ENCODE results near the gene ENDOV. TPM values are rescaled to one million over a fixed set of nuclear protein-coding genes. Genes with fewer than 3 reads are reported as not detected.

Gene ENDOV
- total and polyA plus RNA-seq, 4 donors, result 5.7 to 11.9 (median 8.3) TPM

GRCh38 chr17:80418589-80418988 lies 3.6 kb downstream of the ENDOV start:
- WGBS, result 92% methylated on average over 11 of the region's 11 CpGs
- Histone ChIP-seq H3K9ac (ENCODE audit: low read depth in 1 of 2, low read length in 2 of 2) (no peak overlapping the region), H3K4me1 (ENCODE audit: control insufficient read depth in 4 of 4, insufficient read depth in 4 of 4, low read length in 3 of 4) (peaks cover 12 to 29% (median 24%) of the 10 kb centered on the region in 4 donors), H3K4me3 (ENCODE audit: low read depth in 1 of 3, low read length in 3 of 3) (no peak overlapping the region), H3K27ac (ENCODE audit: low read depth in 1 of 2, low read length in 2 of 2) (no peak overlapping the region), H3K27me3 (ENCODE audit: control insufficient read depth in 4 of 4, insufficient read depth in 4 of 4, low read length in 3 of 4) (no peaks in the 10 kb centered on the region), H3K9me3 (ENCODE audit: control insufficient read depth in 4 of 4, low read length in 3 of 4) (no peaks in the 10 kb centered on the region), H3K36me3 (ENCODE audit: control insufficient read depth in 4 of 4, insufficient read depth in 3 of 4, low read depth in 1 of 4, low read length in 3 of 4) (peaks cover 0 to 12% (median 0%) of the 10 kb centered on the region in 4 donors)
- no peak for DNase-seq (ENCODE audit: low spot score)
- no peak for TF ChIP-seq CTCF (IDR thresholded peaks at IDR 0.05; ENCODE audit: low read depth, low read length, missing input control)
- TF ChIP-seq YY1 (IDR thresholded peaks at IDR 0.05), result no peak
- no peak for TF ChIP-seq EGR1 (IDR thresholded peaks at IDR 0.05; ENCODE audit: low read depth in 2 of 2)
- TF ChIP-seq JUND (IDR thresholded peaks at IDR 0.05), result no peak
- TF ChIP-seq RXRA (IDR thresholded peaks at IDR 0.05), result no peak
- TF ChIP-seq ZBTB33 (IDR thresholded peaks at IDR 0.05), result no peak

DNA sequence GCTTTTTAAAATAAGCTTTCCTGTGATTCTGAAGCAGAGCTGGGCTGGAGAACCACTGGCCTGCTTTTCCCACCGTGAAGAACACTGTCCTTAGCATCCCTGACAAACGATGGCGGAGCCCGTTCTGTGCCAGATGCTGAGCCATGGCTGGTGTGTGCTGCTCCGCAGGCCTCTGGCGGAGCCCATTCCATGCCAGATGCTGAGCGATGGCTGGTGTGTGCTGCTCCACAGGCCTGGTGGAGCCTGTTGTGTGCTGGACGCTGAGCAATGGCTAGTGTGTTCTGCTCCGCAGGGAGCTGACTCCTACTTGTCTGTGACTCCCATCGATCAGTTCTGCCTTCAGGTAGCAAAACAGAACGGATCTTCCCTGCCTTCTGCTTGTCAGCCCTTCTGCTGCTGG lies 4.3 kb downstream of the ENDOV start:
- no peaks in the 10 kb centered on the region for H3K27me3 ChIP-seq (ENCODE audit: control insufficient read depth in 4 of 4, insufficient read depth in 4 of 4, low read length in 3 of 4)
- no peak overlapping the region for H3K27ac ChIP-seq (ENCODE audit: low read depth in 1 of 2, low read length in 2 of 2)
- 92% methylated on average over 11 of the region's 11 CpGs for WGBS
- H3K9ac ChIP-seq (ENCODE audit: low read depth in 1 of 2, low read length in 2 of 2), result no peak overlapping the region
- peaks cover 0 to 12% (median 0%) of the 10 kb centered on the region in 4 donors for H3K36me3 ChIP-seq (ENCODE audit: control insufficient read depth in 4 of 4, insufficient read depth in 3 of 4, low read depth in 1 of 4, low read length in 3 of 4)
- no peaks in the 10 kb centered on the region for H3K9me3 ChIP-seq (ENCODE audit: control insufficient read depth in 4 of 4, low read length in 3 of 4)
- no peak overlapping the region for H3K4me3 ChIP-seq (ENCODE audit: low read depth in 1 of 3, low read length in 3 of 3)
- DNase-seq (ENCODE audit: low spot score), result no peak
- TF ChIP-seq FOXA2 (IDR thresholded peaks at IDR 0.05) (no peak), CTCF (IDR thresholded peaks at IDR 0.05; ENCODE audit: low read depth, low read length, missing input control) (no peak), RAD21 (IDR thresholded peaks at IDR 0.05) (no peak)
- H3K4me1 ChIP-seq (ENCODE audit: control insufficient read depth in 4 of 4, insufficient read depth in 4 of 4, low read length in 3 of 4), result peaks cover 9 to 25% (median 20%) of the 10 kb centered on the region in 4 donors

DNA sequence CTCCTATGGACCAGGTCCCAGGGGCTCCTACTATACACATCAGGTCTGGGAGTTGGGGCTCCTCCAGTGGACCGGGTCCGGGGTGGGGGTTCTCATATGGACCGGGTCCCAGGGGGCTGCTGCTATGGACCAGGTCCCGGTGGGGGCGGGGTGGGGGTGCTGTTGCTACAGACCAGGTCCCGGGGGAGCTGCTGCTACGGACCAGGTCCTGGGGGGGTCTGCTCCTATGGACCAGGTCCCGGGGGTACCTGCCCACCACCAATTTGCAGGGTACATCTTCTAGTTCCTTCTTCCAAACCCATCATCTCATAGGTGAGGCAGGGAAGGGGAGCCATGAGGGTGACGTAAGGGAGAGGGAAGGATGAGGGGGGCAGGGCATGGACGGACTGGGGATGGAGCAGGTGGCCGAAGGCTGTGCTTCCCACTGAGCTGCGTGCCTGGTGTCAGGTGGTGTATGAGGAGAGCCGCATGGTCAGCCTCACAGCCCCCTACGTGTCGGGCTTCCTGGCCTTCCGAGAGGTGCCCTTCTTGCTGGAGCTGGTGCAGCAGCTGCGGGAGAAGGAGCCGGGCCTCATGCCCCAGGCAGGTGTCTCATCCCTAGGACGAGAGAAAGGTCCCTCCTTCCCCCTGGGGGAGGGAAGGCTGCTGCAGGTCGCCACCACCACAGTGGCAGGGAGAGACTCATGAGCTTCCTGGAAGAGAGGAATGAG lies 6.6 kb downstream of the ENDOV start:
- no peak overlapping the region for H3K27ac ChIP-seq (ENCODE audit: low read depth in 1 of 2, low read length in 2 of 2)
- TF ChIP-seq, protein P1, sequence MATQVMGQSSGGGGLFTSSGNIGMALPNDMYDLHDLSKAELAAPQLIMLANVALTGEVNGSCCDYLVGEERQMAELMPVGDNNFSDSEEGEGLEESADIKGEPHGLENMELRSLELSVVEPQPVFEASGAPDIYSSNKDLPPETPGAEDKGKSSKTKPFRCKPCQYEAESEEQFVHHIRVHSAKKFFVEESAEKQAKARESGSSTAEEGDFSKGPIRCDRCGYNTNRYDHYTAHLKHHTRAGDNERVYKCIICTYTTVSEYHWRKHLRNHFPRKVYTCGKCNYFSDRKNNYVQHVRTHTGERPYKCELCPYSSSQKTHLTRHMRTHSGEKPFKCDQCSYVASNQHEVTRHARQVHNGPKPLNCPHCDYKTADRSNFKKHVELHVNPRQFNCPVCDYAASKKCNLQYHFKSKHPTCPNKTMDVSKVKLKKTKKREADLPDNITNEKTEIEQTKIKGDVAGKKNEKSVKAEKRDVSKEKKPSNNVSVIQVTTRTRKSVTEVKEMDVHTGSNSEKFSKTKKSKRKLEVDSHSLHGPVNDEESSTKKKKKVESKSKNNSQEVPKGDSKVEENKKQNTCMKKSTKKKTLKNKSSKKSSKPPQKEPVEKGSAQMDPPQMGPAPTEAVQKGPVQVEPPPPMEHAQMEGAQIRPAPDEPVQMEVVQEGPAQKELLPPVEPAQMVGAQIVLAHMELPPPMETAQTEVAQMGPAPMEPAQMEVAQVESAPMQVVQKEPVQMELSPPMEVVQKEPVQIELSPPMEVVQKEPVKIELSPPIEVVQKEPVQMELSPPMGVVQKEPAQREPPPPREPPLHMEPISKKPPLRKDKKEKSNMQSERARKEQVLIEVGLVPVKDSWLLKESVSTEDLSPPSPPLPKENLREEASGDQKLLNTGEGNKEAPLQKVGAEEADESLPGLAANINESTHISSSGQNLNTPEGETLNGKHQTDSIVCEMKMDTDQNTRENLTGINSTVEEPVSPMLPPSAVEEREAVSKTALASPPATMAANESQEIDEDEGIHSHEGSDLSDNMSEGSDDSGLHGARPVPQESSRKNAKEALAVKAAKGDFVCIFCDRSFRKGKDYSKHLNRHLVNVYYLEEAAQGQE (IDR thresholded peaks at IDR 0.05), result no peak
- TF ChIP-seq EGR1 (IDR thresholded peaks at IDR 0.05; ENCODE audit: low read depth in 2 of 2), result no peak
- no peak for TF ChIP-seq TAF1 (conservative IDR thresholded peaks at IDR 0.05)
- no peak for TF ChIP-seq CTCF (IDR thresholded peaks at IDR 0.05; ENCODE audit: low read depth, low read length, missing input control)
- 85% methylated on average over 20 of the region's 20 CpGs for WGBS
- DNase-seq (ENCODE audit: low spot score), result no peak
- H3K9ac ChIP-seq (ENCODE audit: low read depth in 1 of 2, low read length in 2 of 2), result no peak overlapping the region
- H3K4me1 ChIP-seq (ENCODE audit: control insufficient read depth in 4 of 4, insufficient read depth in 4 of 4, low read length in 3 of 4), result peaks cover 2 to 9% (median 6%) of the 10 kb centered on the region in 4 donors
- H3K36me3 ChIP-seq (ENCODE audit: control insufficient read depth in 4 of 4, insufficient read depth in 3 of 4, low read depth in 1 of 4, low read length in 3 of 4), result peaks cover 0 to 12% (median 0%) of the 10 kb centered on the region in 4 donors
- no peaks in the 10 kb centered on the region for H3K27me3 ChIP-seq (ENCODE audit: control insufficient read depth in 4 of 4, insufficient read depth in 4 of 4, low read length in 3 of 4)
- H3K9me3 ChIP-seq (ENCODE audit: control insufficient read depth in 4 of 4, low read length in 3 of 4), result no peaks in the 10 kb centered on the region
- no peak overlapping the region for H3K4me3 ChIP-seq (ENCODE audit: low read depth in 1 of 3, low read length in 3 of 3)

Data from liver (tissue), 9 donors.